GM21717 (cell line): ENCODE data around the gene ECI2.
"Not testable (repeated sequence)": the region's sequence is repeated elsewhere in the genome, so short reads cannot be mapped to it uniquely, and the experiment has no call there.

Experiments
- ATAC-seq: cut with Tn5 transposase; IDR thresholded peaks from one replicate; pipeline ENCODE4 v1.9.1; 2021; ENCODE audit warnings: mild to moderate bottlenecking, moderate library complexity; ENCODE audit not compliant: unreplicated experiment

The ECI2 gene

DNA sequence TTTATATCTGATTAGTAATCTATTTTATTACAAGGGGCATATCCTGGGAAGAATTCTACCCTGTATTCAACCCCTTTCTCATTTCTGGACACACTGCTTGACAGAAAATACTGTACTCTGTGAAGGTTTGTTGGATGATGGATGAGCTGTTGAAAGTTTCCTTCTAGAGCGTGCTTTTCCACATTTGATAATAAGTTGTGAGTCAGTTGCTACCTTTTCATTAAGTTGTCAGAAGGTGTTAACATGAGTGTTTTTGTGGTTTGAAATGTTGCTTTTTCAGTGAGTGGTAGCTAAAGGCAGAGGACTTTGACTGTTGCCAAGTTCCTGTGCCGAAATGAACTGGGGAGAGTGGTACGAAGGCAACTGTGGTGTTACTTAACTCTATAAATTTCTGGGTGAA is 3.9 kb upstream of the ECI2 start:
- no peak for ATAC-seq

DNA sequence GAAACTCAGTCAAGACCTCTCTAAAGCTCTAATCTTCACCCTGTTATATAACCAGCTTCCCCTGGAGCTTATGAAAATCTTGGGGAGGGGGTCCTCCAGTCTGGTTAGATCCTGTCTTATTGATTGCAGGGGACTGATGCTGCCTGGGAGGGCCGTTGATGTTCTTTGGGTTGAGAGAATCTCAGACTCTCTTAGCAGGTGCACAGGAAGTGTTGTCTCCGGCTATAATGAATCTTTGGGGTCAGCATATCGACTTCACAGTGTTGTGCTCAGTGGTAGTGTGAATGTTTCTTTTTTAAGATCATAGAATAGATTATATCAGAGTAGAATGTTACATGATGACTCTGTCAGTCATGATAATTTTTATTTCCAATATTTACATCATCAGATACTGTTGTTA is 2.8 kb upstream of the ECI2 start:
- no peak for ATAC-seq

DNA sequence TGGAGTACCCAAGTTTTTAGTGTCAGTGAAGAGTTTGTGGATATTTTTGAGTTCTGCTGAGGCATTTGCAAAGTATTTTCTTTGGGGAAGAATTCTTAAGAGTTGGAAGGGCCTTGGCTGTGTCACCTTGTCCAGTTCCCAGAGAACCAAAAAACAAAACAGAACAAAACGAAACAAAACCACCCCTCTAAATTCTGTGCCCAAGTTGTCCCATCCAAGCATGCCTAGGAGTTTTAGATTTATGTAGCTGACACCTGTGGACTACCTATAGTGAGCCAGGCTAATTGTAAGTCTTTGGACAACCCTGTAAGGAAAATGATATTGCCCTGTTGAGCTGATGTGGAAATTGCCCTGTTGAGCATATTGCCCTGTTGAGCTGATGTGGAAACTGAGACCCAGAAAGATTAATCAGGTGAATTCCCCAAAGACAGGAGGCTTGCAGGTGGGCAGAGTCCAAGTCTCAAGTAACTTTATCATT is 1.0 kb upstream of the ECI2 start:
- ATAC-seq, result no peak

DNA sequence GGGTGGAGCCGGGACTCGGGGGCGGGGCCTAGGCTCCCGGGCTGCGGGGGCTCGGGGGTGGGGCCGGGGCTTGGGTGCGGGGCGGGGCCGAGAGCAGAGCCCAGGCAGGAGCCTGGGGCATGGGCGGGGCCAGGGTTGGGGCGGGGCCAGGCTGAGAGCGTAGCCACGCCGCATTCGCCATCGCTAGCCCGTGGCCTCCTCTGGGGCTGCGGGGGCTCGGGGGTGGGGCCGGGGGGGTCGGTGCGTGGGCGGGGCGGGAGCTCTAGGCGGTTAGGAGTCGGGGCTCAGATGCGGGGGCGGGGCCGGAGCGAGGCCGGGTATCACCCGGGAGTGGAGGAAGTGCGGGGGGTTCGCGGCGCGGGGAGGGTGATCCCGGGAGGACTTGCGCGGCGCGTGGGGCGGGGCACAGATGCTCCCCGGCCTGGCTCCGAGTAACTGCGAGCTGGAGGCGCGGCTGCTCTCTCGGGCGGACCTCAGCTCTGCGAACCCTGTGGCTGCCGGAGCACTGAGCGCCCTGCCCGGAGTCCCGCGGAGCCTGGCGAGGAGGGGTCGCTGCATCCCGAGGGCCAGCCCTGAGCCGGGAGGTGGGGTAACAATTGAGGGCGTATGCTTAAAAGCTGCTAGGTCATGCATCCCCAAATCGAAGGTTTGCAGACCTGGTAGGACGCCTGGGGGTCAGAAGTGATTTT is 434 bp upstream of the ECI2 start:
- peak; percentile 60 for ATAC-seq

DNA sequence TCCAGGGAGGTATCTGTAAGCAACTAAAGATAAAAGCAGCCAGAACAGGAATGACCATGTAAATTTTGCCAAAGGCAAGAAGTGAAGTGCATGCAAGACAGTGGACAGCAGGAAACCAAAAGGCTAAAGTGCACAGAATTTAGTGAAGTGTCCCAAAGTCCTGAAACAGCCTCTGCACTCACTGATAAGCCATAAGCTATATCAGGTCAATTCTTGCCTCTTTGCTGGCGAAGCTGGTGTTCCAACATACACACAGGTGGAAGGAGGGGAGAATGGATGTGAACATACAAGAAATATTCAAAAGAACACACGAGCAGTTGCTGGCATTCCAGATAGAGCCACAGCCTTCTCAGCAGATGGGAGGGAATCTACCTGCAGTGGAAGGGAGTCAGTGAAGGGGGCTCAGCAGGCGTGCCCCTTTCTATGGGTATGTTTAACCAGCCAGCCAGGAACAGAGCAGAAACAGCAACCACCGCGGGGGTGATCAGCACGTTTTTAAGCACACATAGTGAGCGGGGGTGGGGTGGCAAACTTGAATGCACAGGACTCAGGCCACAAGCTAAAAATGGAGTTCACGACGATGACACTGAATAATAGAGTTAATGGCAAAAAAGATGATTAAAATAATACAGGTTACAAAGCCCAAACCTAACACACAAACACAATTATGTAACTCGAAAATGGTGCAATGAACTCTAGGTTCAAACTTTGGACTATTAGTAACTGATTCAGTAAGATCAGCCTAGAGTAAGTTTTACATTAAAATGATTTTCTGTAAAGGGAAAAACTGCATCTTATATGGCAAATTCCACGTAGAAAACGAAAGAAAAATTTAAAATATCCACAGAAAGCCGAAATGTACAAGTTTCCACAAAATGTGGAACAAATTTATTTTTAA is 1.2 kb downstream of the ECI2 start:
- no peak for ATAC-seq

DNA sequence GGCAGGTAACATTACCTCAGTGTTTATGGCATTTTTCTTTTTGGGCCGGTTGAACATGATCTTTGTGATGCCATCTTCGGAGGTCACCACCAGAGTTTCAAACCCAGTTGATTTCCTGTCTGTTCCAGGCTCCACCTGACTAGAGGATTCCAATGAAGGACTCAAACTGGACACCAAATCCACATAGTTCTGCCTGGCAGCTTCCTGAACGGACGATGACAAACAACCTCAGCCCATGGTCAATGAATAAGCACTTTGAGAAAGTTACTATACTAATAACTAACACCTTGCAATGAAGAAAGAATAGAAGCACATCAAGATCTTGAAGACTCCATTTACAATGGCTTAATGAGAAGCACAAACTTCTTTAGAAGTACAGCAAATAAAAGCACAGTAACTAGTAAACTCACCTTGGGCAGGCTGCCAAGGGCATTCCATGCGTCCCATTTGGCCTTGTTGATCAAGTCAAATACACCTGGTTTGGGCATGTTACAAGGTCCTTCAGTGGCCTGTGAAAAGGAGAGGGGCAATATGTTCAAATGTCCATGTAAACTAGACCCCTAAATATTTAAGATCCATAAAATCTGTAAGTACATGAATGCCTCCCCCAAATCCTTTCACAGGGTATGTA is 4.9 kb downstream of the ECI2 start:
- no peak for ATAC-seq

DNA sequence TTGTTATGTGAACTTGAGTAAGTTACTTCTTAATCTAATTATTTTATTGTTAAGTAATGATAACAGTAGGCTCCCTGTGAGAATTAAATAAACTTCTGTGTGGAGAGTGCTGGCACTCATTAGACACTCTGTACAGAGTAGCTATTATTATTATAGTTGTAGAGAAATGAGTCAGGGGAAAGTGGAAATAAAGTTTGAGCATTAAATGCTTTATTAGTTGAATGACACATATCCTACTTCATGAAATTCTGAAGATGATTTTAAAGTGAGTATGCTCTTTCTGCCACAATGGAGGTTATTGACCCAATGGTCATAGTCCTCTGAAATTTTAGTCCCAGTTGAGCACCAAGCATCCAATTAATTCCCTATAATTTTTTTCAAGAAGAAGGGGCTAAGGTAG is 5.9 kb downstream of the ECI2 start:
- no peak for ATAC-seq

DNA sequence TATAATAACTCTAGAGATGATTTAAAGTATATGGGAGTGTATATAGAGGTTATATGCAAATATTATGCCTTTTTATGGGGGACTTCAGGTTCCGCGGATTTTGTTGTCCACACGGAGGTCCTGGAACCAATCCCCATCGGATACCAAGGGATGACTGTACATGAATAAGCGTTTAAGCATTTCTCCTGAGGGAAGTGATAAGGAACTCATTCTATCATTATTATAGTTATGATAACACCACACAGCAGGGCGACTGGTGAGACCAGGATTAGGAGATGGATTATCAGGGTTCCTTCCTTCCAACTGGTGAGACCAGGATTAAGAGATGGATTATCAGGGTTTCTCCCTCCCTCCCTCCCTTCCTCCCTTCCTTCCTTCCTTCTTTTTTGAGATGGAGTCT is 6.6 kb downstream of the ECI2 start:
- no peak for ATAC-seq

DNA sequence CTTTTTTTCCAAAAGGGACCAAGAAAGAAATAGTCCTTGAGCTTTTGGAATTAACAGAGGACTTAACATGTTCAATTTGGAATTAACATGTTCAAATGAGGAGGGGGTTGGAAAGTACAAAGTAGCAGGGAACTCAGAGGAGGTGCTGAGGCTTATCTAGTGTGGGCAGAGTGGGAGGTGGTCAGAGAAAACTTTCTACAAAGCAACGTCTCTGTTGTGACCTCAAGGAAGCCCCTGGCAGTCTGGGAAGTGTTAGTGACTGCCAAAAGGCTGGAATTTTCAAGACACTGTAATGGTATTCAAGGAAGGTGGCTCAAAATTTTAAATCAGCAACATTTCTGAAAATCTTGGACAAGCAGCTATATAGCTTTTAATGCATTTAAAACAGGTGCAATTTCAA is 7.3 kb downstream of the ECI2 start:
- ATAC-seq, result no peak

DNA sequence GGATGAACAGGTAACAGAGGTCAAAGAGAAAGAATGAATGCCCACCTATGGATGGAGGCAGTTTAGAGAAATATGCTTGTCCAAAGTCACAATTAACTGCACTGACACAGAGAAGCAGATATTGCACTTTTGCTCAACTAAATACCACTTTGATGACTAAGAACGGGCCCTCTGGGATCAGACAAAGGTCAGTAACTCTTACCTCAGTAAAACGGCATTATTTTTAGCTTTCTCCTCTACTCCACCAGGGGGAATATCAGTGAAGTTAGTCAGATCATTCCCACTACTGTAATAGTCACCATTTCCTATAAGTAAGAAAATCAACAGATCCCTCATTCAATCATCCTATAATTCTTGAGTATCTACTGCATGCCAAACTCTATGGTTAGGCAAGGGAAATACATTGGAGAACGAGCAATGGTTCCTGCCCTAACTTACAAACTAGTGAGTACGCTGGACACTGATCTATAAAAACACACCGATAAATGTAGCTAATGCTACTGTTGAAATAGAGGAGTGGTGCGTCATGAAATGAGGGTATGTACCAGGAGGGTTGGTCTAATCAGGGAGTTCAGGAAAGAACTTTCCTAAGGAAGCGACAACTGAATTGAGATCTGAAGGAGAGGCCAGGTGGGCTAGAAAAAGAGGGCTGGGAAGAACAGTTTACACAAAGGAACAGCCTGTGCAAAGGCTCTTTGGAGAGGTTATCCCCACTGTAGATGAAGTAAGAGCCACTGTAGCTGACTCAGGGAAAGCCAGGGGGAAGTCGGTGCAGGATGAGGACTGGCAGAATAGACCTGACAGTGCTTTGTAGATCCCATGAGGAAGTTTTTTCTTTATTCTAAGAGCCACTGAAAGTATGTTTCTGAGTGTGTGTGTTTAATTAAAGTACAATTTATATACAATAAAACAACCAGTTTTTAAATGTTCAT is 9.2 kb downstream of the ECI2 start:
- no peak for ATAC-seq

DNA sequence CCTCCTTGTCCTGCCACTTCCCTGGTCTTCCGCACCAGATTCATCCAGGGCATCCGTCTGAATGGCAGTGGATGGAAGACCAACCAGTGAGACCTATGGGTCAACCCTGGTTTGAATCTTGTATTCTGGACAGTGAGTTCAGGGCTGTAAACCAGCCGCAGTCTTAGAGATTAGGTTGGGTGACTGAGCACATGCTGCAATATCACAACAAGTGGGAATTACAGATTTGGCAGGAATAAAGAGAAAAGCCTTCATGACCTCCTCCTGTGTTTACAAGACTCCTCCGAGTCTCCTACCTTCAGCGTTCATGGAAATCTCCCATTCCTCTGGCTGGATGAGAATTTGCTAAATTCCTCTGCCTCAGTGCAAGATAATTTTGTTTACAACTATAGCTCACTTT is 9.9 kb downstream of the ECI2 start:
- ATAC-seq, result no peak

DNA sequence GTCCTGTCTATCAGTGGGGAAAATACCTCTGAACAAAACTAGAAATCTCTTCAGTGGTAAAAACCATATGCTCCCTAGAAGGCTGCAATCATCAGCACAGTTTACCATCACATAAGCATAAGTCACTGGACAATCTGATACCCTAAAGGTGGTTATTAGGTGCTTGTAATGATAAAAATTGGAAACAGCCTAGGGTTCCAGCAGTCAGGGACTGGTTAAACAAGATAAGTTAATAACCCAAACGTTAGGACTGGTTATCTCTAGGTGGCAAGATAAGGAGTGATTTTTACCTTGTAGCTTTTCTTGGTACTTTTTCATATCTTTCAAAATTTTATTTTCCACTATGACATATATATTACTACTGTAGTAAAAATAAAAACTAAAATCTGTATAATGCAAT is 11.0 kb downstream of the ECI2 start:
- no peak for ATAC-seq

DNA sequence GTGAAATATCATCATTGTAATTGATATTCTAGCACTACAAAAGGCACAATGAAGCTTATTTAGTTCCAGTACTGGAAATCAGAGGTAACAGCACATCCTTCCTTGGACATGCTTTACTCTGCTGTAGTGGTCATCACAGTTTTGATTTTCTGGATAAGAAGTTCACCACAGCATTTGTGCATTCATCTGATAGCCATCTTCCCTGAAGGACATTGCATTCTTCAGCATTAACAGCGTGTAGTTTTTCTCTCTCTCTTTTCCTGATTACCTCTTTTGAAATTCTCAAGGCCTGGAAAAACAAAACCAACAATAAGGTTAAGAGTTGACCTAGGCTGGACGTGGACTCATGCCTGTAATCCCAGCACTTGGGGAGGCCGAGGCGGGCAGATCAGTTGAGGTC is 19.6 kb downstream of the ECI2 start:
- ATAC-seq, result no peak

DNA sequence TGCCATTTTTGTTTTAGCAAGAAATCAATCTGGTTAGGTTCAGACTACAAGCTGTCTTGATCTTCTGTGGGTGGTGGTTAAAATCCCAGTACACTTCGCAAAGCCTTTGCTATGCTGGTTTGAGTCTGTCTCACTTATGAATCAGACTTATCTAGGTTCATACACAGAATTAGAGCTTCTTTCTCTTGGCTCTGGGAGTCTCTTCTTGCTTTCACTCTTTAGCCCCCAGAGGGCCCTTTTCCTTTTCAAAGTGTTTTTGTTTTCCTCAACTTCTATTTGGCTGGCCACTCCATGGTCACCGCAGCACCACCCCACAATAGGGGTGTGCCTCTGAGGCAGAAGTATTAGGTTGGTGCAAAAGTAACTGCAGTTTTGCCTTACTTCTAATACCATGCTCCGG is 21.3 kb downstream of the ECI2 start:
- no peak for ATAC-seq

DNA sequence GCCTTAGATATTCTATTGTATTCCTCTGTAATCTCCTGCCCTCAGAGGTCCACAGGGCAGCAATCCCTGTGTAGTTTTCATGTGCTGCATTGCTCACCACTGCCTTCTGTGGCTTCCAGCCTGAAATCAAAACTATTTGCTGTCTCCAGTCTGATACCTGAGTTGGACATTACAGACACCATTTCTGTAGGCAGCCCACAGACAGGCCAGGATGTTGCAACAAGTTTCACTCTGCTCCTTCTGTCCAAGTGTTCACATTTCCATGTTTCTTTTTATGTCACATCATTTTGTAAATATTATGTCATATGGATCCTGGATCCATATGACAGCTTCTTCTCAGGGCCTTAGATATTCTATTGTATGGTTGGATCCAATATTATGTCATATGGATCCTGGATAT is 21.7 kb downstream of the ECI2 start:
- no peak for ATAC-seq

DNA sequence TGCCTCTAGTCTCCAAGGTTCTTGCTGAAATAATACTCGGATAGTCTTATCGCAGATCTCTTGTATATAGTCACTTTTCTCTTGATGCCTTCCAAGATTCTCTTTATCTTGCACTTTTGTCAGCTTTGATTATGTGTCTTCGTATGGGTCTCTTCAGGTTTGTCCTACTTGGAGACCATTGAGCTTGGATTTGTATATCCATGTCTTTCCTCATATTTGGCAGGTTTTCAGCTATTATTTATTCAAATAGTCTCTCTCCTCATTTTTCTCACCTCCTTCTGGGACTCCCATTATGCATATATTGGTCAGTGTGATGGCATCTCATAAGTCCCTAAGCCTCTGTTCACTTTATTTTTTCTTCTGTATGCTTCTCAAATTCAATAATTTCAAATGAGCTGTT is 23.0 kb downstream of the ECI2 start:
- ATAC-seq, result no peak

DNA sequence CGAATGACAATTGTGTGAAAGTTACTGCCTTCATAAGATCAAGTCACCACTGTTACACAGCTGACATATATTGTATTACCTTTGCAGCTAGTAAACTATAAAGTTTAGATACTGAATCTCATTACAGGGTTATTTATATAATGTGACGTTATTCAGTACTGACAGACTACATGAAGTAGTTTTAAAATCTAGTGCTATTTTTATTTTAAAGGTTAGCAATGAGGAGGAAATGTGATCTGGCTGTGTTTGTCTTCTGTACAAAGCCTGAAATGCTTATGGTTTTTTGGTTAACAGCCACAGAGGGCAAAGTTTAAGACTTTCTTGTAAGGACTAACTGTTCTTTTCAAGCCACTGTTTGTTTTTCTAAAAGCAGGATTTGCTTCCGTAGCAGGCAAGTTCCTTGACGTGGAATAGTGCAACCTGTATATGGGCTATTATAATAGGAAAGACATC is 26.0 kb downstream of the ECI2 start:
- not testable (repeated sequence) for ATAC-seq

DNA sequence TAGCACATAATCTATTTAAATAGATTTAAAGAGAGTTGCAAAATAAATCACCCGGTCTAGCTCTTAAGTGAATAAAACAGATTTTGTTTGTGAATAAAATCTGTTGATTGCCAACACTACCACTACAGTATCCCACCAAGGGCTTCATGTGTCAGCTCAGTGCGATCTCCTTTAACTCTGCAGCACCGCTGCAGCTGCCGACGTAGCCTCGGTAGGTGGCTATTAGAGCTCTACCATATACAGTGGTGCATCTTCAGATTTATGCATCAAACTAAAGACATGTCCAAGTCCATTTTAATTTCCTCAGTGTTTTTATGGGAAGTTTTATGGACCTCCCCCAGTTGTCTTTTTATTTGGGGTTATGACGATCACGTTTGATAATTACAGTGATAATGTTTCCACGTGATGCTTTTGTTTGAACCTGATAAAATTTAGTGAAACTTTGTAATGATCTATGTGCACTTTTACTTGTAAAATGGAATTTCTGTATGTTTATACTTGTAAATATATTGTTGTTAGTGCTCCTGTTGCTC is 26.7 kb downstream of the ECI2 start:
- no peak for ATAC-seq

DNA sequence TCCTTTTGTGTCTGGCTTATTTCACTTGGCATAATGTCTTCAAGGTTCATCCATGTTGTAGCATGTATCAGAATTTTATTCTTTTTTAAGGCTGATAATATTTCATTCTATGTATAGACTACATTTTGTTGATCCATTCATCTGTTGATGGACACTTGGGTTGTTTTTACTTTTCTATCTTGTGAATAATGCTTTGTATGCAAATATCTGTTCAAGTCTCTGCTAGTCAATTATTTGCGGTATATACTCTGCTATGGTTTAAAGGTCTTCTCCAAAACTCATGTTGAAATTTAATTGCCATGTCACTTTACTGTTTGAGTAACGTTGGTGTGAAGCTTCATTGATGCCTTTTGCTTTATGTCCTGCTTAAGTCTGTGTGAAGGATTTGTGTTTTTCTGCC is 27.5 kb downstream of the ECI2 start:
- no peak for ATAC-seq

DNA sequence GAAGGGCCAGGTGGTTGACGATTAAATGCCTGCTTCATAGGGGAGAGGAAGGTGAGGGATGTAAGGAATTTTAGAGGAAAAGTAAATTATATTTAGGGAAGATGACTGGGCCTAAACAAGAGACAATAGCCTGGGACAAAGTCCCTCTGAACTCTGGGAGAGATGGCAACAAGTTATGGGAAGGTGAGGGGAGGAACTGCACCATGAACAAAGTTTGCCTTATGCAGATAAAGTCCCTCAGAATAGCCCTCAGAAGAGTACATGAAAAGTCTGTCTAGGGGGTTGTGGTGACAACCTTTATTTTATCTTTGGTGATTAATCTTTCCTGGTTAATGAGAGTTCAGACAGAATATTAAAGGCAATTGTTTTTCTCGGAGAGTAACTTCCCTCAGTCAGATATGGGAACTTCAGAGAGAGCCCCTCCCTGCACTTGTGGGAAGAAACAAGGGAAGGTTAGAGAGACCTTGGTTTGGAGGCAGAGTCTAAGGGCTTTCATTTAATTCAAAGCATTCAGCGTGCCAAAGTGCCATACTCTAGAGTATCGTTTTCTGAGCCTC is 29.3 kb downstream of the ECI2 start:
- no peak for ATAC-seq
